ENCODE data around the gene NFIX.
"Not testable (repeated sequence)": the region's sequence is repeated elsewhere in the genome, so short reads cannot be mapped to it uniquely, and the experiment has no call there.

NFIX gene

GRCh38 chr19:12956446-12957388 lies 38.6 kb upstream of the NFIX start, which contains the start of gene GADD45GIP1:
Gene GADD45GIP1 (minus strand): TSS chr19:12957223. CDS start chr19:12957212, 11 bp downstream.
- H3K4ac ChIP-seq (ENCODE audit: low read depth, low read length), result peak within 1 kb of the TSS; percentile 99
- peaks cover 9% of the 10 kb centered on the region for H3K79me1 ChIP-seq (ENCODE audit: low read length)
- no peak within 1 kb of the TSS for H2BK15ac ChIP-seq (replicated peaks; ENCODE audit: low read depth)
- H2BK5ac ChIP-seq (ENCODE audit: low read length), result no peak within 1 kb of the TSS
- peaks cover 25% of the 10 kb centered on the region for H3K79me2 ChIP-seq (ENCODE audit: control insufficient read depth, insufficient read depth, low read length)
- H3K27me3 ChIP-seq (ENCODE audit: insufficient read depth, low read length, poor library complexity), result no peaks in the 10 kb centered on the region
- peak within 1 kb of the TSS; percentile 96 for H3K56ac ChIP-seq (ENCODE audit: low read length)
- peak within 1 kb of the TSS; percentile 94 for H3K18ac ChIP-seq (ENCODE audit: low read length)
- peak within 1 kb of the TSS; percentile 66 for H3K4me2 ChIP-seq (ENCODE audit: low read length)
- peak within 1 kb of the TSS; percentile 91 for H3K23ac ChIP-seq (ENCODE audit: low read length)
- H3K9ac ChIP-seq (ENCODE audit: low read length), result peak within 1 kb of the TSS; percentile 84
- H4K5ac ChIP-seq (ENCODE audit: low read length), result no peak within 1 kb of the TSS
- H3K27ac ChIP-seq (ENCODE audit: low read depth, low read length), result peak within 1 kb of the TSS; percentile 60
- peak within 1 kb of the TSS; percentile 98 for H4K8ac ChIP-seq (ENCODE audit: low read depth, low read length)
- no CpG with 5 or more reads among the region's 84 CpGs for WGBS (ENCODE audit: extremely low coverage, insufficient coverage, low lambda C conversion rate)
- H2BK120ac ChIP-seq (ENCODE audit: low read depth, low read length), result no peak within 1 kb of the TSS
- H3K4me3 ChIP-seq (ENCODE audit: low read length), result peak within 1 kb of the TSS; percentile 69
- peaks cover 7% of the 10 kb centered on the region for H3K36me3 ChIP-seq (ENCODE audit: control insufficient read depth, insufficient read depth, low read length)
- DNase-seq, result peak; percentile 83
- H3K4me1 ChIP-seq (ENCODE audit: control insufficient read depth, low read depth, low read length), result no peaks in the 10 kb centered on the region
- no peak within 1 kb of the TSS for H2AK5ac ChIP-seq (ENCODE audit: low read length)

- no CpG with 5 or more reads among the region's 31 CpGs for WGBS (ENCODE audit: extremely low coverage, insufficient coverage, low lambda C conversion rate)
- not testable (repeated sequence) for H3K36me3 ChIP-seq (ENCODE audit: control insufficient read depth, insufficient read depth, low read length); H2BK120ac ChIP-seq (ENCODE audit: low read depth, low read length); H3K4me3 ChIP-seq (ENCODE audit: low read length); H3K27me3 ChIP-seq (ENCODE audit: insufficient read depth, low read length, poor library complexity); H3K9ac ChIP-seq (ENCODE audit: low read length); H3K4me1 ChIP-seq (ENCODE audit: control insufficient read depth, low read depth, low read length); H2BK15ac ChIP-seq (replicated peaks; ENCODE audit: low read depth); H2BK5ac ChIP-seq (ENCODE audit: low read length); DNase-seq; H3K23ac ChIP-seq (ENCODE audit: low read length); H3K4ac ChIP-seq (ENCODE audit: low read depth, low read length); H3K79me1 ChIP-seq (ENCODE audit: low read length); H2AK5ac ChIP-seq (ENCODE audit: low read length); H3K18ac ChIP-seq (ENCODE audit: low read length); H3K27ac ChIP-seq (ENCODE audit: low read depth, low read length); H4K8ac ChIP-seq (ENCODE audit: low read depth, low read length); H3K4me2 ChIP-seq (ENCODE audit: low read length); H3K56ac ChIP-seq (ENCODE audit: low read length); H4K5ac ChIP-seq (ENCODE audit: low read length)
- peaks cover 25% of the 10 kb centered on the region for H3K79me2 ChIP-seq (ENCODE audit: control insufficient read depth, insufficient read depth, low read length)
Measured at GRCh38 chr19:12957389-12957952, 37.8 kb upstream of the NFIX start.

- peaks cover 20% of the 10 kb centered on the region for H3K79me2 ChIP-seq (ENCODE audit: control insufficient read depth, insufficient read depth, low read length)
- no peak overlapping the region for H2BK120ac ChIP-seq (ENCODE audit: low read depth, low read length)
- H2BK5ac ChIP-seq (ENCODE audit: low read length), result no peak overlapping the region
- peaks cover 4% of the 10 kb centered on the region for H3K36me3 ChIP-seq (ENCODE audit: control insufficient read depth, insufficient read depth, low read length)
- H4K5ac ChIP-seq (ENCODE audit: low read length), result no peak overlapping the region
- H3K27ac ChIP-seq (ENCODE audit: low read depth, low read length), result no peak overlapping the region
- H2AK5ac ChIP-seq (ENCODE audit: low read length), result no peak overlapping the region
- H3K23ac ChIP-seq (ENCODE audit: low read length), result no peak overlapping the region
- no peaks in the 10 kb centered on the region for H3K27me3 ChIP-seq (ENCODE audit: insufficient read depth, low read length, poor library complexity)
- DNase-seq, result no peak
- H3K4me1 ChIP-seq (ENCODE audit: control insufficient read depth, low read depth, low read length), result no peaks in the 10 kb centered on the region
- H4K8ac ChIP-seq (ENCODE audit: low read depth, low read length), result no peak overlapping the region
- H3K9ac ChIP-seq (ENCODE audit: low read length), result no peak overlapping the region
- no peak overlapping the region for H3K18ac ChIP-seq (ENCODE audit: low read length)
- H3K56ac ChIP-seq (ENCODE audit: low read length), result no peak overlapping the region
- no peak overlapping the region for H3K4me3 ChIP-seq (ENCODE audit: low read length)
- no CpG with 5 or more reads among the region's 6 CpGs for WGBS (ENCODE audit: extremely low coverage, insufficient coverage, low lambda C conversion rate)
- H3K4ac ChIP-seq (ENCODE audit: low read depth, low read length), result no peak overlapping the region
- no peak overlapping the region for H2BK15ac ChIP-seq (replicated peaks; ENCODE audit: low read depth)
- peaks cover 9% of the 10 kb centered on the region for H3K79me1 ChIP-seq (ENCODE audit: low read length)
- H3K4me2 ChIP-seq (ENCODE audit: low read length), result no peak overlapping the region
Measured at GRCh38 chr19:12959481-12959880, 35.8 kb upstream of the NFIX start.

DNA sequence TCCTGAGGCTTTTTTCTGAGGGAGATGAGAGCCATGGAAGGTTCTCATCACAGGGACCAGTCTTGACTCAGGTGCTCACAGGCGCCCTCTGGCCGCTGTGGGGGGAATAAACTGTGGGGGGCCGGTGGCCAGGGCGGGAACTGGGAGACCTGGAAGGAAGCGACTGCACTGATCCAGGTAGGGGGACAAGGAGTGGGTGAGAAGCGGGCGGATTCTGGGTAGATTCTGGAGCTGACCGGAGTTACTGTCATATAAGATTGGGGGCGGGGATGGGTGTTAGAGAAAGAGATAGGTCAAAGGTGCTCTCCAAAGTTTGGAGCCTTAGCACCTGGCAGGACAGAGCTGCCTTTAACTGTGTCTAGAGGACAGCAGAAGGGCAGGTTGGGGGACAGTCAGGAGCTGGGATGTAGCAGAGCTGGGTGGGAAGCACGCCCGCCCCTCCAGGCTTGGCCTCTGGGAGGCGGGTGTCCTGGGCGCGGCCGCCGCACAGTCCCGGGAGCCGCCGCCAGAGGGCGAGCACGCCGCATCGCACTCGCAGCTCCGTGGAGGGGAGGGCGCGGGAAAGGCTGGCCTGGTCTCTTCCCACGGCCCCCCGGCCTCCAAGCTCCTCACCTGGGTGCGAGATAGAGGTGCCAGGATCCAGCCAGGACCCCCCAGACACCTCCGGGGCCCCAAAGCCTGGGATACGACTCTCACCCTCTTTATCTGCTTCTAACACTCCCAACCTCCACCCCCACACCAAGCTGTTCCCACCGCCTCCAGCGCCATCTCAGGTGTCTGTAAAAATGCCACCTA lies 30.1 kb upstream of the NFIX start:
- Histone ChIP-seq H2BK15ac (replicated peaks; ENCODE audit: low read depth) (no peak overlapping the region), H3K4me2 (ENCODE audit: low read length) (peak overlapping the region; percentile 89), H4K8ac (ENCODE audit: low read depth, low read length) (no peak overlapping the region), H2BK120ac (ENCODE audit: low read depth, low read length) (no peak overlapping the region), H3K4ac (ENCODE audit: low read depth, low read length) (no peak overlapping the region), H3K27ac (ENCODE audit: low read depth, low read length) (no peak overlapping the region), H3K4me1 (ENCODE audit: control insufficient read depth, low read depth, low read length) (no peaks in the 10 kb centered on the region), H4K5ac (ENCODE audit: low read length) (no peak overlapping the region), H3K4me3 (ENCODE audit: low read length) (no peak overlapping the region), H3K79me2 (ENCODE audit: control insufficient read depth, insufficient read depth, low read length) (no peaks in the 10 kb centered on the region), H3K18ac (ENCODE audit: low read length) (peak overlapping the region; percentile 44), H2BK5ac (ENCODE audit: low read length) (peak overlapping the region; percentile 46), H3K56ac (ENCODE audit: low read length) (peak overlapping the region; percentile 93), H3K9ac (ENCODE audit: low read length) (peak overlapping the region; percentile 70), H3K27me3 (ENCODE audit: insufficient read depth, low read length, poor library complexity) (no peaks in the 10 kb centered on the region), H3K79me1 (ENCODE audit: low read length) (no peaks in the 10 kb centered on the region), H3K23ac (ENCODE audit: low read length) (no peak overlapping the region), H3K36me3 (ENCODE audit: control insufficient read depth, insufficient read depth, low read length) (no peaks in the 10 kb centered on the region), H2AK5ac (ENCODE audit: low read length) (no peak overlapping the region)
- WGBS (ENCODE audit: extremely low coverage, insufficient coverage, low lambda C conversion rate), result no CpG with 5 or more reads among the region's 34 CpGs
- peak; percentile 88 for DNase-seq

- Histone ChIP-seq H2BK120ac (ENCODE audit: low read depth, low read length) (no peak overlapping the region), H3K56ac (ENCODE audit: low read length) (peak overlapping the region; percentile 17), H3K4me1 (ENCODE audit: control insufficient read depth, low read depth, low read length) (no peaks in the 10 kb centered on the region), H2BK5ac (ENCODE audit: low read length) (no peak overlapping the region), H3K36me3 (ENCODE audit: control insufficient read depth, insufficient read depth, low read length) (no peaks in the 10 kb centered on the region), H4K8ac (ENCODE audit: low read depth, low read length) (no peak overlapping the region), H3K4ac (ENCODE audit: low read depth, low read length) (no peak overlapping the region), H3K27me3 (ENCODE audit: insufficient read depth, low read length, poor library complexity) (no peaks in the 10 kb centered on the region), H3K18ac (ENCODE audit: low read length) (no peak overlapping the region), H3K79me1 (ENCODE audit: low read length) (no peaks in the 10 kb centered on the region), H3K9ac (ENCODE audit: low read length) (no peak overlapping the region), H2AK5ac (ENCODE audit: low read length) (no peak overlapping the region), H3K4me2 (ENCODE audit: low read length) (no peak overlapping the region), H3K23ac (ENCODE audit: low read length) (no peak overlapping the region), H4K5ac (ENCODE audit: low read length) (no peak overlapping the region), H3K4me3 (ENCODE audit: low read length) (no peak overlapping the region), H3K27ac (ENCODE audit: low read depth, low read length) (no peak overlapping the region), H3K79me2 (ENCODE audit: control insufficient read depth, insufficient read depth, low read length) (no peaks in the 10 kb centered on the region), H2BK15ac (replicated peaks; ENCODE audit: low read depth) (no peak overlapping the region)
- no peak for DNase-seq
- WGBS (ENCODE audit: extremely low coverage, insufficient coverage, low lambda C conversion rate), result no CpG with 5 or more reads among the region's 8 CpGs
Measured at GRCh38 chr19:12965812-12966135, 29.5 kb upstream of the NFIX start.
